ENCODE measurements around the gene ABHD12B.
"Not testable (repeated sequence)": the region's sequence is repeated elsewhere in the genome, so short reads cannot be mapped to it uniquely, and the experiment has no call there.

The ABHD12B gene

GRCh38 chr14:50917449-50917848 lies 45.6 kb downstream of the ABHD12B start:
- Histone ChIP-seq H2BK12ac (ENCODE audit: low read length) (no peak overlapping the region), H3K14ac (ENCODE audit: low read length) (no peak overlapping the region)
- no CpG with 5 or more reads among the region's 6 CpGs for WGBS, 2 donors (ENCODE audit: extremely low coverage in 2 of 2, insufficient read length in 2 of 2, insufficient replicate concordance in 1 of 2)

GRCh38 chr14:50919524-50919923 lies 47.7 kb downstream of the ABHD12B start:
- H2AFZ ChIP-seq (ENCODE audit: low read length); H2AK5ac ChIP-seq (ENCODE audit: low read depth, low read length); H2BK15ac ChIP-seq (ENCODE audit: low read length); H2BK12ac ChIP-seq (ENCODE audit: low read length); DNase-seq (ENCODE audit: low spot score); H3K9me3 ChIP-seq (replicated peaks in 1 of 2; ENCODE audit: control insufficient read depth in 2 of 2, insufficient read depth in 1 of 2, low read depth in 1 of 2, low read length in 2 of 2); H3K23ac ChIP-seq (ENCODE audit: low read depth, low read length, poor library complexity); H3K4me2 ChIP-seq (ENCODE audit: insufficient read depth, low read length, poor library complexity, severe bottlenecking); H3K4me3 ChIP-seq (ENCODE audit: low read length in 2 of 2); H3K4ac ChIP-seq (ENCODE audit: low read length); H2BK120ac ChIP-seq (ENCODE audit: low read depth, low read length); H3K4me1 ChIP-seq (ENCODE audit: control insufficient read depth in 2 of 2, insufficient read depth in 1 of 2, low read depth in 1 of 2, low read length in 2 of 2); H3K18ac ChIP-seq (ENCODE audit: low read length); H3K27me3 ChIP-seq (ENCODE audit: control insufficient read depth in 3 of 3, insufficient read depth in 3 of 3, low read depth in 1 of 3, low read length in 3 of 3); H3K79me1 ChIP-seq (ENCODE audit: low read depth, low read length); H4K8ac ChIP-seq (ENCODE audit: low read depth, low read length); H3K9ac ChIP-seq (ENCODE audit: low read depth, low read length, poor library complexity); H4K91ac ChIP-seq (ENCODE audit: low read depth, low read length, poor library complexity); H3K14ac ChIP-seq (ENCODE audit: low read length); H2BK5ac ChIP-seq (ENCODE audit: low read length); H3K27ac ChIP-seq (replicated peaks; ENCODE audit: low read length): not testable (repeated sequence)
- peaks cover 0 to 16% of the 10 kb centered on the region in 2 donors for H3K36me3 ChIP-seq (replicated peaks in 1 of 2; ENCODE audit: control insufficient read depth in 2 of 2, insufficient read depth in 2 of 2, low read length in 2 of 2)
- no CpG with 5 or more reads among the region's 5 CpGs for WGBS, 2 donors (ENCODE audit: extremely low coverage in 2 of 2, insufficient read length in 2 of 2, insufficient replicate concordance in 1 of 2)

More at GRCh38 chr14:50917449-50917848, 45.6 kb downstream of the ABHD12B start:
- no peaks in the 10 kb centered on the region for H3K27me3 ChIP-seq (ENCODE audit: control insufficient read depth in 3 of 3, insufficient read depth in 3 of 3, low read depth in 1 of 3, low read length in 3 of 3)
- no peak overlapping the region for H3K9ac ChIP-seq (ENCODE audit: low read depth, low read length, poor library complexity)
- no peak overlapping the region for H3K4ac ChIP-seq (ENCODE audit: low read length)
- no peak overlapping the region for H3K27ac ChIP-seq (replicated peaks; ENCODE audit: low read length)
- peaks cover 6 to 7% of the 10 kb centered on the region in 2 donors for H3K4me1 ChIP-seq (ENCODE audit: control insufficient read depth in 2 of 2, insufficient read depth in 1 of 2, low read depth in 1 of 2, low read length in 2 of 2)
- no peaks in the 10 kb centered on the region for H3K79me1 ChIP-seq (ENCODE audit: low read depth, low read length)
- H2BK5ac ChIP-seq (ENCODE audit: low read length): no peak overlapping the region
- no peak overlapping the region for H3K4me3 ChIP-seq (ENCODE audit: low read length in 2 of 2)
- H3K36me3 ChIP-seq (replicated peaks in 1 of 2; ENCODE audit: control insufficient read depth in 2 of 2, insufficient read depth in 2 of 2, low read length in 2 of 2): peaks cover 0 to 11% of the 10 kb centered on the region in 2 donors
- no peak overlapping the region for H3K4me2 ChIP-seq (ENCODE audit: insufficient read depth, low read length, poor library complexity, severe bottlenecking)
- no peak overlapping the region for H2AFZ ChIP-seq (ENCODE audit: low read length)
- no peak overlapping the region for H4K91ac ChIP-seq (ENCODE audit: low read depth, low read length, poor library complexity)
- H3K9me3 ChIP-seq (replicated peaks in 1 of 2; ENCODE audit: control insufficient read depth in 2 of 2, insufficient read depth in 1 of 2, low read depth in 1 of 2, low read length in 2 of 2): no peaks in the 10 kb centered on the region
- H4K8ac ChIP-seq (ENCODE audit: low read depth, low read length): no peak overlapping the region
- no peak overlapping the region for H3K23ac ChIP-seq (ENCODE audit: low read depth, low read length, poor library complexity)
- no peak overlapping the region for H2BK15ac ChIP-seq (ENCODE audit: low read length)
- H2BK120ac ChIP-seq (ENCODE audit: low read depth, low read length): no peak overlapping the region
- H3K18ac ChIP-seq (ENCODE audit: low read length): no peak overlapping the region
- no peak for DNase-seq (ENCODE audit: low spot score)
- H2AK5ac ChIP-seq (ENCODE audit: low read depth, low read length): no peak overlapping the region

GRCh38 chr14:50920482-50921230 lies 48.8 kb downstream of the ABHD12B start:
- Histone ChIP-seq H2BK15ac (ENCODE audit: low read length) (no peak overlapping the region), H3K79me1 (ENCODE audit: low read depth, low read length) (no peaks in the 10 kb centered on the region), H3K36me3 (replicated peaks in 1 of 2; ENCODE audit: control insufficient read depth in 2 of 2, insufficient read depth in 2 of 2, low read length in 2 of 2) (peaks cover 0 to 15% of the 10 kb centered on the region in 2 donors), H3K4me1 (ENCODE audit: control insufficient read depth in 2 of 2, insufficient read depth in 1 of 2, low read depth in 1 of 2, low read length in 2 of 2) (peaks cover 7 to 8% of the 10 kb centered on the region in 2 donors), H3K27ac (replicated peaks; ENCODE audit: low read length) (peak overlapping the region; percentile 21), H3K4me3 (ENCODE audit: low read length in 2 of 2) (no peak overlapping the region), H3K27me3 (ENCODE audit: control insufficient read depth in 3 of 3, insufficient read depth in 3 of 3, low read depth in 1 of 3, low read length in 3 of 3) (no peaks in the 10 kb centered on the region), H3K18ac (ENCODE audit: low read length) (no peak overlapping the region), H3K9me3 (replicated peaks in 1 of 2; ENCODE audit: control insufficient read depth in 2 of 2, insufficient read depth in 1 of 2, low read depth in 1 of 2, low read length in 2 of 2) (no peaks in the 10 kb centered on the region), H3K4me2 (ENCODE audit: insufficient read depth, low read length, poor library complexity, severe bottlenecking) (no peak overlapping the region), H3K14ac (ENCODE audit: low read length) (no peak overlapping the region), H2BK120ac (ENCODE audit: low read depth, low read length) (no peak overlapping the region), H2BK12ac (ENCODE audit: low read length) (no peak overlapping the region), H4K8ac (ENCODE audit: low read depth, low read length) (no peak overlapping the region), H2BK5ac (ENCODE audit: low read length) (no peak overlapping the region), H2AFZ (ENCODE audit: low read length) (peak overlapping the region; percentile 25), H3K9ac (ENCODE audit: low read depth, low read length, poor library complexity) (no peak overlapping the region), H4K91ac (ENCODE audit: low read depth, low read length, poor library complexity) (no peak overlapping the region), H3K4ac (ENCODE audit: low read length) (no peak overlapping the region), H3K23ac (ENCODE audit: low read depth, low read length, poor library complexity) (no peak overlapping the region), H2AK5ac (ENCODE audit: low read depth, low read length) (no peak overlapping the region)
- DNase-seq (ENCODE audit: low spot score): peak; percentile 36
- no CpG with 5 or more reads among the region's 9 CpGs for WGBS, 2 donors (ENCODE audit: extremely low coverage in 2 of 2, insufficient read length in 2 of 2, insufficient replicate concordance in 1 of 2)

GRCh38 chr14:50922803-50923202 lies 51.0 kb downstream of the ABHD12B start:
- H2AFZ ChIP-seq (ENCODE audit: low read length): no peak overlapping the region
- H2BK5ac ChIP-seq (ENCODE audit: low read length): no peak overlapping the region
- no peak for DNase-seq (ENCODE audit: low spot score)
- no peaks in the 10 kb centered on the region for H3K9me3 ChIP-seq (replicated peaks in 1 of 2; ENCODE audit: control insufficient read depth in 2 of 2, insufficient read depth in 1 of 2, low read depth in 1 of 2, low read length in 2 of 2)
- H3K4me1 ChIP-seq (ENCODE audit: control insufficient read depth in 2 of 2, insufficient read depth in 1 of 2, low read depth in 1 of 2, low read length in 2 of 2): peaks cover 7 to 8% of the 10 kb centered on the region in 2 donors
- WGBS, 2 donors (ENCODE audit: extremely low coverage in 2 of 2, insufficient read length in 2 of 2, insufficient replicate concordance in 1 of 2): no CpG with 5 or more reads among the region's 2 CpGs
- no peak overlapping the region for H4K8ac ChIP-seq (ENCODE audit: low read depth, low read length)
- H2AK5ac ChIP-seq (ENCODE audit: low read depth, low read length): no peak overlapping the region
- no peak overlapping the region for H4K91ac ChIP-seq (ENCODE audit: low read depth, low read length, poor library complexity)
- H3K23ac ChIP-seq (ENCODE audit: low read depth, low read length, poor library complexity): no peak overlapping the region
- no peak overlapping the region for H3K18ac ChIP-seq (ENCODE audit: low read length)
- no peak overlapping the region for H3K4ac ChIP-seq (ENCODE audit: low read length)
- no peak overlapping the region for H3K4me2 ChIP-seq (ENCODE audit: insufficient read depth, low read length, poor library complexity, severe bottlenecking)
- H3K79me1 ChIP-seq (ENCODE audit: low read depth, low read length): no peaks in the 10 kb centered on the region
- H3K9ac ChIP-seq (ENCODE audit: low read depth, low read length, poor library complexity): no peak overlapping the region
- H2BK15ac ChIP-seq (ENCODE audit: low read length): no peak overlapping the region
- H3K27ac ChIP-seq (replicated peaks; ENCODE audit: low read length): no peak overlapping the region
- H2BK120ac ChIP-seq (ENCODE audit: low read depth, low read length): no peak overlapping the region
- no peak overlapping the region for H3K14ac ChIP-seq (ENCODE audit: low read length)
- no peak overlapping the region for H2BK12ac ChIP-seq (ENCODE audit: low read length)
- H3K36me3 ChIP-seq (replicated peaks in 1 of 2; ENCODE audit: control insufficient read depth in 2 of 2, insufficient read depth in 2 of 2, low read length in 2 of 2): peaks cover 0 to 8% of the 10 kb centered on the region in 2 donors
- H3K4me3 ChIP-seq (ENCODE audit: low read length in 2 of 2): no peak overlapping the region
- H3K27me3 ChIP-seq (ENCODE audit: control insufficient read depth in 3 of 3, insufficient read depth in 3 of 3, low read depth in 1 of 3, low read length in 3 of 3): no peaks in the 10 kb centered on the region

Measured in neuronal stem cell (in vitro differentiated cells).